NK-92 (cell line): ENCODE data around the gene MTF1.
"Not testable (repeated sequence)": the region's sequence is repeated elsewhere in the genome, so short reads cannot be mapped to it uniquely, and the experiment has no call there.

Experiments used
- DNase-seq: peaks from one replicate; lab custom pipeline; 2025; ENCODE audit not compliant: unreplicated experiment; lab: John Stamatoyannopoulos, UW

MTF1 gene

DNA sequence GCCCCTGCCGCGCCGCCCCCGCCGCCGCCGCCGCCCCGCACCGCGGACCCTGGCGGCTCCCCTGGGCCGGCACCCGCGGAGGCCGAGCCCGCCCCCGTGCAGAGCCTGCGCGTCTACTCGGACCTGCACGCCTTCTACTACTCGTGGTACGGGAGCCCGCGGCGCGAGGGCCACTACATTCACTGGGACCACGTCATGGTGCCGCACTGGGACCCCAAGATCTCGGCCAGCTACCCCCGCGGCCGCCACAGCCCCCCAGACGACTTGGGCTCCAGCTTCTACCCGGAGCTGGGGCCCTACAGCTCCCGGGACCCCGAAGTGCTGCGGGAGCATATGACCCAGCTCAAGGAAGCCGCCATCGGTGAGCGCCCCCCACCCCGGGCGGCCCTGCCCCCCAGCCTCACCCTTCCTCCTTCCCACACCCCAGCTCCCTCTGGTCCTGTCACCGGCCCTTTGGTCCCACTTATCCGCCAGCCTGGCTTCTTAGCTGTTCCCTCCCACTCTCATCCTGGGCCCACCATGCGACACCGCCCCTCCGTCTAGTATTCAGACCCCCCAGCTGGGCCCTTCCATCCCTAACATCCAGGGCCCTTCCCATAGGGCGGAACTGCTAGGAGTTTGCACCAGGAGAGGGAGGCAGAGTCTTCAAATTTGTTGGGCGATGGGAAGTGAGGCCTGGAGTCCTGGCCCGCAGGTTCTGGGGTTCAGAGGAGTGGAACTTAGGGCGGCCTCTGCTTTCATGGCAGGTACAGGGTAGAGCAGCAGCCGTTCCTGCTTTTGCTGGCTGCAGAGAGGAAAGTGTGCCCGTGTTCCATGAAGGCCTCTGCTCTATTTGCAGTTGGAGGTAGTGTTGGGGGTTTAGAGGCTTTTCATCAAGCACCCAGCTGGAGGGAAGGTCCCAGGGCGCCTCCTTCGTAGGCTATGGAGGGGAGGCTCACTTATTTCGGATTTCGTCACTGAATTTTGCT lies 64.7 kb downstream of the MTF1 start:
- DNase-seq = no peak

DNA sequence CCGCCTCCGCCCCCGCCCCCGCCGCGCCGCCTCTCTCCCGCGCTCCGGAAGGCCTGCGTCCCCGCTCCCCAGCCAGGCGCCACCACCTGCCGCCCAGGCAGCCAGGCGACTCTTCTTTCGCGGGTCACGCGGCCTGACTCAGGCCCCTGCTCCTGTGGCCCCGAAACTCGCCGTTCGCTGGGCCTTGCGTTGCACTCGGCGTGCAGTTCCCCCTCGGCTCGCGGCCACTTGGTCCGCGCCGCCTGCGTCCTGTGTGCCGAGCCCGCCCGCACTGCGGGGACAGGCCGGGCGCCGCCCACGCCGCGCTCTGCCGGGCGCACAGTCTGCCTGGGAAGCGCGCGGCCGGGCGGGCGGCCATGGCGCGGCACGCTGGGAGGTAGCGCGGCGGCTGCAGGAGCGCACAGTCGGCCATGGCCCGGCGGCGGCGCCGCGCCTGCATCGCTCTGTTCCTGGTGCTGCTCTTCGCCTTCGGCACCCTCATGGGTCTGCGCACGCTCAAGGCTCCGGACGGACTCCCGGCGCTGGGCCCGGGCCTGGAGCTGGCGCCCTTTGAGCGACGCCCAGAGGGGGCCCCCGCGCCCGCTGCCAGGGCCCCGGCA lies 65.5 kb downstream of the MTF1 start, which contains the start of gene MANEAL:
Gene MANEAL (plus strand): TSS at position 75 of the 599 bp plus-strand sequence. CDS start 336 bp downstream, at position 411.
- no peak for DNase-seq

DNA sequence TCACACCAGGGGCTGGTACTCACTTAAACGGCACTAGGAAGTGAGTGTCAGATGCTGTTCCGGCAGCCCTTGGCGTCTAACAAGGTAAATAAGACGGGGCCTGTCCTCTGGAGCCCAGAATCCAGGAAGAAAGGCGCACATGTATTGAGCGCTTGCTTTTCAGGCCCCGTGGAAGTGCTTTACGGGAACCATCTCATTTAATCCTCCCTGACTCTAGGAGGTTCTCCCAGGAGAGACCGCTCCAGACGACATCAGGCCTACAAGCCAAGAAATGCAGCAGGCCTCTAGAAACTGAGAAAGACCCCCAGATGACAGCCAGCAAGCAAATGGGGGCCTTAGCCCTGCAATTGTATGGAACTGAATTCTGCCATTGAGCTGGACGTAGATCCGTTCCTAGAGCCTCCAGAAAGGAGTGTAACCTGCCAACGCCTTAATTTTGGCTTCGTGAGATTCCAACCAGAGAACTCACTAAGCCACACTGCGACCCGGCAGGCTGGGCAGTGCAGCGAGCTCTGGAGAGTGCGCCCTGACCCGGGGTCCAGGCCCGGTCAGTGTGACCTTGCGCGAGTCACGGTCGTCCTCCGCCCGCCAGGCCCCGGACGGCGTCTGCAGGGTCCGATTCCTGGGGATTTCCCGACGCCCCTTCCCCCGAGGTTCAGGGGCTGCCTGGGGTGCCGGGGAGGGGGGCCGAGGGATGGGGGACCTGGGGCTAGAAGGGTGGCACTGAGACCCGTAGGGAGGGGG lies 66.3 kb downstream of the MTF1 start:
- DNase-seq = no peak

DNA sequence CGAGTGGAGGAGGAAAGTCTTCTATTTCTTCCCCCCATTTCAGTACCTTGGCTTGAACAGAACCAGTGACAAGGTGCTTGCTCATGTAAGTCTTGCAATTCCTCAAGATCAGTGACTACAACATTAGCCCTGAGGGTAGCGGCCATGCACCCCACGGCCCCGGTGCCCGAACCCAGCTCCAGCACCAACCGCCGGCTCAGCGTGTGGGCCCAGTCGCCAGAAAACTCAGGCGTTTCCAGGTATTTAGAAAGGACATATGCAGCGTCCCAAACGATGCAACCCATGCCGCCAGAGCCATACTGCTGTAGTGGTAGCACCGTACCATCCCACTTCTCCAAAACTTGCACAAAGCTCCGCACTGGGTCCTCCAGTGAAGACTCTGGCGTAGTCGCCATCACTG lies 76.9 kb downstream of the MTF1 start:
- DNase-seq = no peak

DNA sequence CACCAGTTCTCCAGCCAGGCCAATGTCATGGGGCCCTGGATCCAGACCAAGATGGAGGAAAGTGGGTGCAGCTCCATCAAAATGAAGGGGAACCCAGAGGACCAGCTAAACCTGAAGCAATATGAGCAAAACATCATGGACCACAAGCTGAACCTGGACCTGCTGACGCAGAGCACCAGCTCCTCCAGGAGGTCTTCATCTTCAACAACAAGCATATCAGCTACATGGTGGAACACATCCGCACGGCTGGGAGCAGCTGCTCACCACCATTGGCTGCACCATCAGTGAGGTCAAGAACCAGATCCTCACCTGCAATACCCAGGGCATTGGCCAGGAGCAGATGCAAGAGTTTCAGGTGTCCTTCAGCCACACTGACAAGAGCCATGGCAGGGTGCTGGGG lies 80.7 kb downstream of the MTF1 start:
- DNase-seq = no peak

DNA sequence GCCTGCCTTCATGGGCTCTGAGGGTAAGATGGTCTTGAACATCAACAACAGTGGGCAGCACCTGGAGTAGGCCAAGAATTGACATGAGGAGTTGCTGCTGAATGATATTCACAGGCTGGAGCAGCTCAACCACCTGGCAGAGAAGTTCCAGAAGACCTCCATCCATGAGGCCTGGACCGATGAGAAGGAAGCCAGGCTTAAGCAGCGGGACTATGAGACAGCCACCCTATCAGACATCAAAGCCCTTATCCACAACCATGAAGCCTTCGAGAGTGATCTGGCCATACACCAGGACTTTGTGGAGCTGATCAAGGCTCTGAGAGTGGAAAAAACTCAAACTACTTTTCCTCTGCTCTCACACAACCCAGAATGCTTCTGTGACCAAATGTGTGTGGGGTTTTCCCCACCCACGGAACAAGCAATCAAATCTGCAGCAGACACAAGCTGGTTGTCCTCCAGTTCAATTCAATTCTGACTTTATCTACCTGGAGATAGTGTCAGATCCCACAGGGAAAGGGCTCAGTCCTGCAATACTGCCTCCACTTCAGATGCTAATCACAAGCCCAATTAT lies 82.4 kb downstream of the MTF1 start:
- DNase-seq = no peak

DNA sequence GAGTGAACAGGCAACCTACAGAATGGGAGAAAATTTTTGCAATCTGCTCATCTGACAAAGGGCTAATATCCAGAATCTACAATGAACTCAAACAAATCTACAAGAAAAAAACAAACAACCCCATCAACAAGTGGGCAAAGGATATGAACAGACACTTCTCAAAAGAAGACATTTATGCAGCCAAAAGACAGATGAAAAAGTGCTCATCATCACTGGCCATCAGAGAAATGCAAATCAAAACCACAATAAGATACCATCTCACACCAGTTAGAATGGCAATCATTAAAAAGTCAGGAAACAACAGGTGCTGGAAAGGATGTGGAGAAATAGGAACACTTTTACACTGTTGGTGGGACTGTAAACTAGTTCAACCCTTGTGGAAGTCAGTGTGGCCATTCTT lies 88.0 kb downstream of the MTF1 start:
- not testable (repeated sequence) for DNase-seq

DNA sequence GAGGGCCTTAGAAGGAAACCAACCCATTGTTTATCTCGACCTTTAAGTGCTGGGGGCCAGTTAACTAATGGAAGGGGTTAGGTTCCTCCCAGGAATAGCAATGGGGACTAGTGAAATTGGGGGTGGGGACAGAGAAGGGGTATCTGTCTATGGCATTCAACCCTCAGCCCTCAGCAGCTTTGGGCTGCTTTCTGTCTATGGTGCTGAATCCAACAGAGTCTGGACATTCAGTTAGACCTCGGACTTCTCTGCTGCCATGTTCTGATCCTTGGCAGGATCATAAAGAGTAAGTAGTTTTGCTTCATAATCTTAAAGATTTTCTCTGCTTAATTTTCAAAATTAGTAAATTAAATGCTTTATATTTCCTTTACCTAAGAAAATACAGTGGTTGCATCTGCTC lies 91.9 kb downstream of the MTF1 start:
- DNase-seq = no peak

DNA sequence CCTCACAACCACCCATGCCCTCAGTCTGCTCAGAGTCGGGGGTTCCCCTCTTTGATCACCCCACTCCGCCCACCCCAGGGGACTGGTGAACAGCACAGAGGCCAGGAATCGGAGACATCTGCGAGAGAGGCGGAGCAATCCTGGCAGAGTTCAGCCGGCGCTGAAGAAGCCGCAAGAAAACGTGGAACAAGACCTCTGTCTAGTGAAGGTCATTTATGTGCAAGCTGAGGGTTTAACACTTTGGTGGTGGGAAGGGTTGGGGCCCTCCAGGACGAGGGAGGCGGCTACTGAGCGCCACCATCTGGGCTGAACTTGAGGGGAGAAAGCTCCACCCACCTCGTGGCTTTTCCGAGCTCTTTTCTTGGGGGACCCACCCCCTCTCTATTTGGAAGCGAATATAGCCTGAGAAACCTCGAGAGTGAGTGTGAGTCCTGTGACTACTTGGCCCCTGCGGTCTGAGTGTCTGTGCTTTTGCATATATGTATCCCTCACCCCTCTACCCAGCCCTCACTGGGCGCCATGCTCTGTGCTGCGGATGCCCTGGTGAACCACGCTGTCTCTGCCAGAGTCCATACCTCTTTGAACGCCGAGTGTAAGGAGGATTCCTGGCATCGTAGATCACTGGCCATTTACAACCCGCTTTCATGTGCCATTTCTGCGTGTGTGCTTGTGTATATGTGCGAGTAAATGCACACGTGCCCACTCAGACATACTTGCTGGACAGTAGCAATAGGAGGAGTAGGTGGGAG lies 93.3 kb downstream of the MTF1 start:
- DNase-seq = no peak

DNA sequence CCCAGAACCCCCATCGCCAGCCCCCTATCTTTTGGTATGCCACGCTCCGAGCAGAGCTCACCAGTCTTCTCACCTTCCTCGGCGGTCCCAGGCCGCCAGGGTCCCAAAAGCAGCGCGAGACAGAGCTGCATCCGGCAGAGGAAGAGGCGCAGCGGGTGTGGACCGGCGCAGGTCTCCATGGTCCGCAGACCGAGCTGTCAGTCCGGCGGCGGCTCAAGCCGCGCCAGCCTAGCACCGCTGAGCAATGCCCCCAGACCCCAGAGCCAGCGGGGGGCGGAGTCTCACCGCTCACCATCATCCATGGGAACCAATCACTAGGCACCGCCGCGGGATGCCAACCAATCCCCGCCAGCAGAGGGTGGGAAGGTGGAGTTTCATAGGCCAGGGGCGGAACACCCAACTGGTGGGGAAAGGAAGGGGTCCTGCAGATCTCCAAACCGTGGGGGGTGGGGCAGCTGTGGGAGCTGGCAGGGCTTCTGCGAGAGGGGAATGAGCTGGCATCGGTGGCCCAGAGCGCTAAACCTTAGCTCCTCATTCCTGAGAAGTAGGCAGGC lies 94.4 kb downstream of the MTF1 start, which contains the start of gene EPHA10:
Gene EPHA10 (minus strand): TSS at position 233 of the 554 bp plus-strand sequence. CDS start 54 bp downstream, at position 179.
- no peak for DNase-seq

DNA sequence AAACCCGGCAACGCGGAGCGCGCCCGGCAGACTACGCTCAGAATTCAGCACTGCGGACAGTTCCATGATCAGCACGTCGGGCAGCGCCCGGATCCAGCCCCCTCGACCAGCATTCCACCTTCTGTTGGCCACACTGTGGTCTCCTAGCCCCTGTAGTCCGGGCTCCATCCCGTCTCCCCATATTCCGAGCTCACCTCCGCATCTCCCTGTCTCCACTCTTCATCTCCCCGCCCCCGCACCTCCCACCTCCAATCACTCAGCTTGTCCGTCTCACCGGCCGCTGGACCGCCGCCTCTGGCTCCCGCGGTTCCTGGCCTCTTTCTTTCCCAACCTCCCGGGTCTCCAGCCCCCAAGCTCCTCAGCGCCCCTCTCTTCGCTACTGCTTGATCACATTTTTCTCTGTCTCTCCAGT lies 95.0 kb downstream of the MTF1 start:
- DNase-seq = no peak

DNA sequence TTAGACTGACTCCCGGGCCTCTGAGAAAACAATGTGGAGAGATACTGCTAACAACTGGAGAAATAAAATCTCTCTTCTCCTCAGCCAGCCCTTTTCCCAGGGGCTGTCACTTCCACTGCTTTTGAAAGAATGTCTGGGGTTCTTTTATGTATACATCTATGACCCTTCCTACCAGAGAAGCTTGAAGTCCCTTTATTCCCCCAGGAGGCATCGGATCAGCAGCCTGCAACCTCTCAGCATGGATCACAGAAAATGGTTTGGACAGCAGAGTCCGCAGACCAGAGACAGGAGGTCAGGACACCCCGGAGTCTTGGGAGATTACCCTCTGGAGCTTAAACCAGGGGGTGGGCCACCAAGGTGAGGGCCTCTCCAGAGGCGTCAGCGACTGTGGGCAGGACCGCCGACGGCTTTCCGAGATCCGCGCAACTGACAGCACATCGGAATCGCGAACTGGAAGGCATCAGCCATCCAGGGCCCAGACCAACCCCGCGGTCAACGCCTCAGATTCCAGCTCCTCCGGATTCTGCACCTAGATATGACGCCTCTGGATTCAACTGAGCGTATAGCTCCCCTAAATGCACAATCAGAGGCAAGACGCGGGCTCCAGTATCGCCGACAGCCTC lies 95.5 kb downstream of the MTF1 start:
- DNase-seq = no peak

DNA sequence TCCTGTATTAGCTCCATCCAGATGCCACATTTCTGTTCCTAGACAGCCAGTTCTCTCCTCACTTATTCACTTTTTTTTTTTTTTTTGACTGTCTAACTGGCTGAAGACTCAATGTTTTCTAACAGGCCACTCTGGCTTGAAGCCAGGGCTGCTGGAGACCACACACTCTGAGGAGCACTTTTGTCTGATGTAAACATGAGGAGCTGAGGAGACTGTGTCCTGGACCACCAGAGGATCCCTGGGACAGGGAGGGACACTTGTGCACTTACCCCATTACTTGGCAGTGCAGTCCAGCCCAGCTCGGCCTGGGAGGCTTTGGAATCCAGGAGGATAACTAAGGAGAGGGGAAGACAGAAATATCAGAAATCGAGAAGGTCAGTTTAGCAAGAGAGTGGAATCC lies 96.9 kb downstream of the MTF1 start:
- no peak for DNase-seq

DNA sequence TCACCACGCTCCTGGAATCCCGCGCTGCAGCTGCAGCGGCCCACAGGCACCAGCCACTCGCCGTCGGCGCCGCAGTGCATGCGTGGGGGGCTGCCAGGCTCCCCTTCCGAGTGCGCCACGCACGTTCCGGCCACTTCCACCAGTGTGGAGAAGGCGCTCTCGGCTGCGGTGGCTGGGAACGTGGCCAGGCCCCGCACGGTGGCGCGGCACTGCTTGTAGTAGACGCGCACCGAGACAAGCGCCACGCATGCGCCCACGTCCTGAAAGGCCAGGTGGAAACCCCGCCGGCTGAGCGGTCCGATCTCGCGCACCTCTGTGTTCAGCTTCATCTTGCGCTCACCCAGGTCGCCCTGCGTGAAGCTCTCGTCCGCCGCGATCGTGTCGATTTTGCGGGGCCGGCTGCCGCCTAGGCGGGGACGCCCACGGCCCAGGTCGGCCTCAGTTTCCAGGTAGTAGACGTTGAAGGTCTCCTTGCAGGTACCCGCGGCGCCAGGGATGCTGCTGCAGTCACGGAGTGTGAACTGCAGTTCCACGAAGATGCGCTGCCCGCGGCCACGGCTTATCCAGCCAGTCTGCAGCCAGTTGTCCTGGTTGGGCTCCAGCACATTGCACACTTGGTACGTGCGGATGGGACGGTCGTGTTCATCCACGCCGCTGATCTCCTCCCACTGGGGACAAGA lies 97.8 kb downstream of the MTF1 start:
- no peak for DNase-seq
